ENCODE data around the gene RNU6-8. TPM values are rescaled to one million over a fixed set of nuclear protein-coding genes. Genes with fewer than 3 reads are reported as not detected.

Gene RNU6-8
- total RNA-seq, 2 experiments from 2014 or later, result not detected

- peaks cover 3% of the 10 kb centered on the region for H3K9me3 Mint-ChIP-seq
- H3K36me3 Mint-ChIP-seq (ENCODE audit: low read depth), result no peaks in the 10 kb centered on the region
- ChIA-PET POLR2A (no interaction called here), CTCF (interaction anchor here (1.4 to 1.5 kb wide), 2 partner anchors 94 to 99 kb away, joined by 3 to 4 read pairs; no protein-coding TSS in a partner anchor)
- no peak for DNase-seq
- H3K4me3 Mint-ChIP-seq, result no peak overlapping the region
- intact Hi-C loops (cut with micrococcal nuclease), result no loop called here
- H3K4me1 Mint-ChIP-seq (ENCODE audit: low read depth), result peaks cover 2% of the 10 kb centered on the region
- no peaks in the 10 kb centered on the region for H3K27me3 Mint-ChIP-seq
- no peak for ATAC-seq
- TF ChIP-seq, protein P1, sequence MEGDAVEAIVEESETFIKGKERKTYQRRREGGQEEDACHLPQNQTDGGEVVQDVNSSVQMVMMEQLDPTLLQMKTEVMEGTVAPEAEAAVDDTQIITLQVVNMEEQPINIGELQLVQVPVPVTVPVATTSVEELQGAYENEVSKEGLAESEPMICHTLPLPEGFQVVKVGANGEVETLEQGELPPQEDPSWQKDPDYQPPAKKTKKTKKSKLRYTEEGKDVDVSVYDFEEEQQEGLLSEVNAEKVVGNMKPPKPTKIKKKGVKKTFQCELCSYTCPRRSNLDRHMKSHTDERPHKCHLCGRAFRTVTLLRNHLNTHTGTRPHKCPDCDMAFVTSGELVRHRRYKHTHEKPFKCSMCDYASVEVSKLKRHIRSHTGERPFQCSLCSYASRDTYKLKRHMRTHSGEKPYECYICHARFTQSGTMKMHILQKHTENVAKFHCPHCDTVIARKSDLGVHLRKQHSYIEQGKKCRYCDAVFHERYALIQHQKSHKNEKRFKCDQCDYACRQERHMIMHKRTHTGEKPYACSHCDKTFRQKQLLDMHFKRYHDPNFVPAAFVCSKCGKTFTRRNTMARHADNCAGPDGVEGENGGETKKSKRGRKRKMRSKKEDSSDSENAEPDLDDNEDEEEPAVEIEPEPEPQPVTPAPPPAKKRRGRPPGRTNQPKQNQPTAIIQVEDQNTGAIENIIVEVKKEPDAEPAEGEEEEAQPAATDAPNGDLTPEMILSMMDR (IDR thresholded peaks at IDR 0.05), result no peak
- no peak overlapping the region for H3K27ac Mint-ChIP-seq
These were observed 33.9 kb downstream of the RNU6-8 start for GRCh38 chr14:32169191-32169590.

DNA sequence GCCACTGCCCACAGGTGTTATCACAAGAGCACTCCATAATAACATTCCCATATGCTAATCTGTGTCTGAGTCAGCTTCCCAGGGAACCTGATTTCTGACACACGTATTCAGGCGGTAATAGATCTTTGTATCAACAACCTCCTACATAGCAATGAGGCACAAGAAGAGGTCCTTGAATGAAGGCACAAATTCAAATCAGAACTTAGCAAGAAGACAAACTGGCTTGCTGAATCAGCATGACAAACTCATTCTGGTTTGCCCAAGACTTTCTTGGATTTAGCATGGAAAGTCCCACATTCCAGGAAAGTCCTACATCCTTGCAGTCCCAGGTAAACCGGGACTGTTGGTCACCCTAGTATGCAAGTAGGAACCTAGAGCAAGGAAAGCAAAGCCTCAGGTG lies 35.2 kb downstream of the RNU6-8 start:
- Mint-ChIP-seq H3K4me3 (no peak overlapping the region), H3K27ac (no peak overlapping the region), H3K4me1 (ENCODE audit: low read depth) (peaks cover 2% of the 10 kb centered on the region), H3K9me3 (peaks cover 3% of the 10 kb centered on the region), H3K36me3 (ENCODE audit: low read depth) (no peaks in the 10 kb centered on the region), H3K27me3 (no peaks in the 10 kb centered on the region)
- ChIA-PET CTCF (interaction anchor here (0.9 to 1.4 kb wide), 2 partner anchors 84 to 97 kb away, joined by 3 to 4 read pairs; no protein-coding TSS in a partner anchor), POLR2A (no interaction called here)
- DNase-seq, result no peak
- ATAC-seq, result no peak
- intact Hi-C loops (cut with micrococcal nuclease), result no loop called here
- TF ChIP-seq, protein P1 (IDR thresholded peaks at IDR 0.05), result no peak

DNA sequence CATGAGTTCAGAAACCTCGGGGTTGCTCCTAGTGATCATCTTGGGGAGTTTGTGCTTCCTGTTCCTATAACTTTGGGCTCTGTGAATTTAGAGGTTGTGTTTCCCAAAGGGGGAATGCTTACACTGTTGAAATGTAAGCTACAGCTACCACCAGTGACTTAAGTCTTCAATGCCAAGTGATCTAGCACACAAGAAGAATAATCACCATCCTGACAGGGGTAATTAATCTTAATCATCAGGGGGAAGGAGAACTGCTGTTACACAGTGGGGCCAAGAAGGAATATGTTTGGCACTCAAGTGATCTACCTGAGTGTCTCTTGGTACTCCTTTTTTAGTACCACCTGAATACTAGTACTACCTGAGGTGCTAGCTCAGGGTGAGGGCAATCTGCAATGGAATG lies 36.1 kb downstream of the RNU6-8 start:
- intact Hi-C loops (cut with micrococcal nuclease), result no loop called here
- Mint-ChIP-seq H3K4me3 (no peak overlapping the region), H3K4me1 (ENCODE audit: low read depth) (peaks cover 2% of the 10 kb centered on the region), H3K36me3 (ENCODE audit: low read depth) (no peaks in the 10 kb centered on the region), H3K9me3 (peaks cover 3% of the 10 kb centered on the region), H3K27me3 (no peaks in the 10 kb centered on the region), H3K27ac (no peak overlapping the region)
- POLR2A ChIA-PET, result no interaction called here
- CTCF ChIA-PET, result no interaction called here
- no peak for ATAC-seq
- no peak for DNase-seq
- TF ChIP-seq, protein P1 (IDR thresholded peaks at IDR 0.05), result no peak

- no peaks in the 10 kb centered on the region for H3K36me3 Mint-ChIP-seq (ENCODE audit: low read depth)
- no peaks in the 10 kb centered on the region for H3K27me3 Mint-ChIP-seq
- H3K27ac Mint-ChIP-seq, result no peak overlapping the region
- TF ChIP-seq, protein P1 (IDR thresholded peaks at IDR 0.05), result no peak
- peaks cover 2% of the 10 kb centered on the region for H3K4me1 Mint-ChIP-seq (ENCODE audit: low read depth)
- CTCF ChIA-PET, result no interaction called here
- ATAC-seq (no peak), DNase-seq (no peak)
- POLR2A ChIA-PET, result no interaction called here
- H3K9me3 Mint-ChIP-seq, result peaks cover 3% of the 10 kb centered on the region
- intact Hi-C loops (cut with micrococcal nuclease), result no loop called here
- H3K4me3 Mint-ChIP-seq, result no peak overlapping the region
These were observed 37.0 kb downstream of the RNU6-8 start for GRCh38 chr14:32166029-32166428.

Other genes starting within 250 kb of the RNU6-8 start
- 10 to 100 TPM; 32.5 to 36.0 TPM for gene ARHGAP5, start 126.0 kb downstream of the RNU6-8 start, total RNA-seq
- gene RNU6-7, start 1.2 kb downstream of the RNU6-8 start, total RNA-seq, result not detected
- 1 to 10 TPM; 1.2 to 1.4 TPM for gene AKAP6, start 126.0 kb upstream of the RNU6-8 start, total RNA-seq